Panc1 (cell line): ENCODE results near the gene TIAL1. TPM values are rescaled to one million over a fixed set of nuclear protein-coding genes. Genes with fewer than 3 reads are reported as not detected.

ENCODE experiments used
- ATAC-seq: fragments of 200-7000 bp; cut with Tn5 transposase; 2 replicates; pipeline ENCODE4 v1.9.1; 2020; ENCODE audit warnings: mild to moderate bottlenecking, moderate library complexity
- BruUV-seq: library from RNA; stranded (reverse); fragments of 400-500 nt; replicated peaks from 2 replicates; lab custom pipeline; 2021; lab: Mats Ljungman, UMichigan
- CTCF ChIA-PET: fragments of 300-600 bp; sonication (Branson Sonifier 250); formaldehyde crosslinking; loops from one replicate; lab custom pipeline; 2022; ENCODE audit warnings: antibody characterized with exemption; lab: Charles Lee
- POLR2A ChIA-PET: fragments of 300-600 bp; sonication (Branson Sonifier 250); formaldehyde crosslinking; loops from one replicate; lab custom pipeline; 2022; ENCODE audit warnings: antibody characterized with exemption; lab: Charles Lee
- DNase-seq: peaks from one replicate; pipeline ENCODE4 v3.0.0-alpha.2; 2010; ENCODE audit warnings: low read depth, low spot score
- H3K27ac ChIP-seq: 2 replicates; pipeline ENCODE4 v1.5.1; 2011; ENCODE audit warnings: mild to moderate bottlenecking, low read length, inconsistent platforms
- H3K27me3 ChIP-seq: fragments of 200-500 bp; sonication (Bioruptor generic); 2 replicates; pipeline ENCODE4 v1.6.0; 2014; ENCODE audit warnings: low read length, inconsistent platforms; ENCODE audit not compliant: control insufficient read depth, insufficient read depth
- H3K36me3 ChIP-seq: fragments of 200-500 bp; sonication (Bioruptor generic); 2 replicates; pipeline ENCODE4 v1.5.1; 2014; ENCODE audit warnings: inconsistent platforms, mild to moderate bottlenecking, low read length, moderate library complexity; ENCODE audit not compliant: control insufficient read depth, insufficient read depth
- H3K4me1 ChIP-seq: 2 replicates; pipeline ENCODE4 v1.5.1; 2011; ENCODE audit warnings: inconsistent platforms, mild to moderate bottlenecking, low read length, moderate library complexity; ENCODE audit not compliant: control insufficient read depth, insufficient read depth
- H3K4me3 ChIP-seq, 2 experiments: 2 replicates each; pipeline ENCODE4 v1.5.1; 2011 to 2012; ENCODE audit warnings: low read depth in 2 of 2, low read length in 2 of 2, mild to moderate bottlenecking in 2 of 2, inconsistent platforms in 1 of 2, moderate library complexity in 1 of 2
- H3K9me3 ChIP-seq: fragments of 200-500 bp; sonication (Bioruptor generic); 2 replicates; pipeline ENCODE4 v1.5.1; 2014; ENCODE audit warnings: low read depth, mild to moderate bottlenecking, inconsistent platforms, low read length, moderate library complexity; ENCODE audit not compliant: control insufficient read depth, insufficient read depth
- POLR2AphosphoS5 ChIP-seq: IDR thresholded peaks from 2 replicates; pipeline ENCODE4 v1.6.1; 2012; ENCODE audit warnings: mild to moderate bottlenecking, low read depth, low read length, moderate library complexity
- REST ChIP-seq, 2 experiments: IDR thresholded peaks; 2 replicates each; pipeline ENCODE4 v1.6.1; 2011 to 2012; ENCODE audit warnings: low read depth in 2 of 2, control low read depth in 1 of 2, low read length in 1 of 2, mild to moderate bottlenecking in 1 of 2, moderate library complexity in 1 of 2; ENCODE audit not compliant: insufficient read depth in 1 of 2
- SIN3A ChIP-seq: IDR thresholded peaks from 2 replicates; pipeline ENCODE4 v1.6.1; 2012; ENCODE audit warnings: low read depth, mild to moderate bottlenecking, low read length, moderate library complexity, borderline replicate concordance; ENCODE audit not compliant: insufficient read depth
- TCF7L2 ChIP-seq: IDR thresholded peaks from 2 replicates; pipeline ENCODE4 v1.6.1; 2011; ENCODE audit warnings: mild to moderate bottlenecking, low read depth, low read length, inconsistent platforms
- in situ Hi-C: cut with HindIII; loops from 2 replicates; pipeline ENCODE4 v1.10.0; 2016; ENCODE audit warnings: low sequenced_read_pairs, low pct_unique_long_range_greater_than_20kb
- intact Hi-C: fragments of 100-400 bp; cut with micrococcal nuclease; formaldehyde crosslinking; loops from one replicate; pipeline ENCODE4 v1.10.0; 2022; ENCODE audit not compliant: unreplicated experiment
- total RNA-seq: library from RNA; stranded (reverse); gene quantifications from one replicate; pipeline ENCODE4 v1.2.1, GENCODE V29; 2021; ENCODE audit not compliant: unreplicated experiment
- TF ChIP-seq, protein P1 (sequence below): fragments of 450-650 bp; IDR thresholded peaks from 2 replicates; pipeline ENCODE4 v1.5.1; 2017; ENCODE audit warnings: mild to moderate bottlenecking

The TIAL1 gene
- total RNA-seq, 1 experiment from 2014 or later, result 236 TPM

GRCh38 chr10:119525116-119525515, 71.6 kb downstream of the TIAL1 start:
- no peak overlapping the region for H3K4me3 ChIP-seq
- in situ Hi-C loops (no loop called here), intact Hi-C loops (no loop called here)
- no peaks in the 10 kb centered on the region for H3K9me3 ChIP-seq
- no peaks in the 10 kb centered on the region for H3K27me3 ChIP-seq
- no peak overlapping the region for H3K27ac ChIP-seq
- DNase-seq (no peak), ATAC-seq (no peak)
- peaks cover 4% of the 10 kb centered on the region; the same call in 1 of the 2 replicates for H3K36me3 ChIP-seq
- ChIA-PET POLR2A (no interaction called here), CTCF (no interaction called here)
- no peak for TF ChIP-seq SIN3A
- TF ChIP-seq, protein P1, sequence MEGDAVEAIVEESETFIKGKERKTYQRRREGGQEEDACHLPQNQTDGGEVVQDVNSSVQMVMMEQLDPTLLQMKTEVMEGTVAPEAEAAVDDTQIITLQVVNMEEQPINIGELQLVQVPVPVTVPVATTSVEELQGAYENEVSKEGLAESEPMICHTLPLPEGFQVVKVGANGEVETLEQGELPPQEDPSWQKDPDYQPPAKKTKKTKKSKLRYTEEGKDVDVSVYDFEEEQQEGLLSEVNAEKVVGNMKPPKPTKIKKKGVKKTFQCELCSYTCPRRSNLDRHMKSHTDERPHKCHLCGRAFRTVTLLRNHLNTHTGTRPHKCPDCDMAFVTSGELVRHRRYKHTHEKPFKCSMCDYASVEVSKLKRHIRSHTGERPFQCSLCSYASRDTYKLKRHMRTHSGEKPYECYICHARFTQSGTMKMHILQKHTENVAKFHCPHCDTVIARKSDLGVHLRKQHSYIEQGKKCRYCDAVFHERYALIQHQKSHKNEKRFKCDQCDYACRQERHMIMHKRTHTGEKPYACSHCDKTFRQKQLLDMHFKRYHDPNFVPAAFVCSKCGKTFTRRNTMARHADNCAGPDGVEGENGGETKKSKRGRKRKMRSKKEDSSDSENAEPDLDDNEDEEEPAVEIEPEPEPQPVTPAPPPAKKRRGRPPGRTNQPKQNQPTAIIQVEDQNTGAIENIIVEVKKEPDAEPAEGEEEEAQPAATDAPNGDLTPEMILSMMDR, result no peak
- TF ChIP-seq TCF7L2, result no peak
- no peak for TF ChIP-seq REST (IDR thresholded peaks at IDR 0.05; ENCODE audit: insufficient read depth in 1 of 2, low read depth in 2 of 2, low read length in 1 of 2)
- TF ChIP-seq POLR2AphosphoS5, result no peak
- H3K4me1 ChIP-seq, result no peaks in the 10 kb centered on the region
- no TSS peak for BruUV-seq

DNA sequence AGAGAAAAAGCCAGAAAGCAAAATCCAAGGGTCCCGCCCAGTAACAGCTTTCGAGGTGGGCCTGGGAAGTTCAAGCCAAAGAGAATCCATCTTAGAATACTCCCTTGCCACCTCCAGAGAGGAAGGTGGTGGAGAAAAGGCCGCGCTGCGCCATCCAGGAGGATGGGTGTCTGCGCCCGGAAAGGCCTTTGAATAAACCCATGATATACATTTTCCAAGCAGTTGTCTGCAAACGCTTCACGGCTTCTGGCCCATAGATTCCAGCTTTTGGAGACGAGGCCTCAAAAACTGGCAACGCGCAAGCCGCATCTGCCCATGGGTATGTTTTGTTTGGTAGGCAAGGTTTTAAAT, 72.1 kb downstream of the TIAL1 start:
- no peaks in the 10 kb centered on the region for H3K9me3 ChIP-seq
- in situ Hi-C loops (no loop called here), intact Hi-C loops (no loop called here)
- H3K27ac ChIP-seq, result no peak overlapping the region
- H3K27me3 ChIP-seq, result no peaks in the 10 kb centered on the region
- no peak for TF ChIP-seq TCF7L2
- no peak for TF ChIP-seq SIN3A
- no peak for TF ChIP-seq REST (IDR thresholded peaks at IDR 0.05; ENCODE audit: insufficient read depth in 1 of 2, low read depth in 2 of 2, low read length in 1 of 2)
- no peak for TF ChIP-seq POLR2AphosphoS5
- TF ChIP-seq, protein P1, result no peak
- peaks cover 4% of the 10 kb centered on the region; the same call in 1 of the 2 replicates for H3K36me3 ChIP-seq
- ChIA-PET POLR2A (no interaction called here), CTCF (no interaction called here)
- no TSS peak for BruUV-seq
- no peak overlapping the region for H3K4me3 ChIP-seq
- ATAC-seq, result no peak
- no peaks in the 10 kb centered on the region for H3K4me1 ChIP-seq
- DNase-seq, result no peak
